ENCODE measurements around the gene IL11RA. TPM values are rescaled to one million over a fixed set of nuclear protein-coding genes. Genes with fewer than 3 reads are reported as not detected.

IL11RA gene
- total and polyA plus RNA-seq, 10 of the 15 experiments (the other 5 are each of a cell fraction or from before 2014, with no cell fraction given), result 0.32 to 5.8 (median 2.2) TPM

DNA sequence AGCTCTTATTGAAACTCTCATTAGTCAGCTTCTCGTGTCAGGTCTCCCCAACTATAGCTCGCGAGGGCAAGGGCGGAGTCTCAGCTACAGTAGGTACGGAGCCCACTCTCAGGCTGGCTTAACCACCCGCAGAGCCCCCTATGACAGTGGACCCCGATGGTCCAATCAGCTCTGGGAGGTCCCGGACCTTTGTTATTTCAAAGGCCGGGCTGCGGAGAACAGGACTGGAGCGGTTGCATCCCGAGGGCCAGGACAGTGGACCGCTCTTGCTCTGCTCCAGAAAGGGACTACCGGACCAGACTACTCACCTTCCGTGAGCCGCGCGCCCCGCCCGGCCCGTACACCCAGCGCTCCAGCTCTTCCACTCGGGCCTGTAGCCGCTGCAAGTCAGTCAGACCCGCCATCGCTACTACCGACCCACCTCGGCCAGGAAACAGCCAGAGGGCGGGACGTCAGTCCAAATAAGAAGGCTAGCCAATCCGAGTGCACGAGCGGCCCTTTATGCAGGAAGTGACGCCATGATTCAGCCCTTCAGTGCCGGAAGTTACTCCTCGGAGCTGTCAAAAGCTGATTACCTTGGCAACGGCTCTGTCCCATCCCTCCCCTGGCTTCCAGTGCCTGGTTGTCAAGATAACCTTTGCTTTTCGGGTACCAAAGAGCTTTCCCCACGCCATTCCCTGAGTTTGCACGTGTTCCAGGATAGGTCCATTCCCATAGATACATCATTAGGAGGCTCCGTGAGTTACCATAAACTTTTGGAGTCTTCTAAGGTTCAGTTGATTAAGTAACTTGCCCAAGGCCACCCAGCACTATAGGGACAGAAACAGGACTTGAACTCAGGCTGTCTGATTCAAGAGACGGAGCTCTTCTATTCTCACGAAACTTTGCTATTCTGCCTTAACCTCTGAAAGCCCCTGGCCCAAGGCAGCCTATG, 31.7 kb upstream of the IL11RA start, which contains the start of gene DCTN3:
Gene DCTN3, minus strand, starts transcription at position 435 of the 934 bp plus-strand sequence. Its CDS starts 31 bp downstream, at position 404.
- H3K4me2 ChIP-seq (ENCODE audit: control insufficient read depth, insufficient read depth), result peak within 1 kb of the TSS; percentile 84
- ATAC-seq (peak; percentile 100), DNase-seq (ENCODE audit: low read depth, low spot score) (peak; percentile 77), FAIRE-seq (peak; percentile 100)
- H3K36me3 ChIP-seq (ENCODE audit: control insufficient read depth in 2 of 2, insufficient read depth in 2 of 2, low read length in 1 of 2), result peaks cover 3 to 4% of the 10 kb centered on the region in 2 experiments; a peak in 2 of 4 replicates
- H3K27ac ChIP-seq (ENCODE audit: control insufficient read depth, insufficient read depth), result peak within 1 kb of the TSS; percentile 14; the same call in 1 of the 2 replicates
- peaks cover 2% of the 10 kb centered on the region; the same call in 1 of the 2 replicates for H3K79me2 ChIP-seq (ENCODE audit: control insufficient read depth, insufficient read depth, low read length)
- POLR2A ChIA-PET, result interaction anchor here (0.9 to 1.5 kb wide), 5 partner anchors 9 to 43 kb away, joined by 3 to 8 read pairs (median 6); partner anchors contain the start of genes RPP25L and SIGMAR1
- BruUV-seq (replicated peaks), result TSS peak; percentile 70
- CTCF ChIA-PET, result interaction anchor here (0.8 to 4.9 kb wide), 8 partner anchors 9 to 242 kb away, joined by 3 to 58 read pairs (median 6); partner anchors contain the start of genes RPP25L and SIGMAR1
- no peaks in the 10 kb centered on the region; the same call in 2 of the 3 replicates for H3K9me3 ChIP-seq (replicated peaks; ENCODE audit: control insufficient read depth, insufficient read depth, low read length)
- in situ Hi-C loops (cut with MboI), result no loop called here
- peaks cover 6% of the 10 kb centered on the region for H3K4me1 ChIP-seq (ENCODE audit: control insufficient read depth, insufficient read depth, low read length)
- peaks cover 6 to 7% of the 10 kb centered on the region in 2 experiments; a peak in 2 of 4 replicates for H3K27me3 ChIP-seq (replicated peaks in 1 of 2; ENCODE audit: control insufficient read depth in 2 of 2, insufficient read depth in 2 of 2, low read length in 1 of 2)
- SMC1A ChIA-PET (ENCODE audit: uncharacterized antibody, unreplicated experiment), result interaction anchor here (0.6 to 2.6 kb wide), 8 partner anchors 8 to 82 kb away, joined by 3 to 12 read pairs (median 4); partner anchors contain the start of gene RPP25L
- WGBS (ENCODE audit: insufficient coverage, insufficient replicate concordance, low lambda C conversion rate, missing lambda C conversion rate), result 4% methylated on average over 43 of the region's 43 CpGs
- peak within 1 kb of the TSS; percentile 98 for H2AFZ ChIP-seq (ENCODE audit: control insufficient read depth, low read depth, low read length)
- peak within 1 kb of the TSS; percentile 84 for H3K9ac ChIP-seq (ENCODE audit: control insufficient read depth, insufficient read depth, low read length)
- RAD21 ChIA-PET (ENCODE audit: unreplicated experiment), result interaction anchor here (0.7 to 1.9 kb wide), 4 partner anchors 14 to 45 kb away, joined by 3 to 9 read pairs (median 6); partner anchors contain the start of gene SIGMAR1
- intact Hi-C loops (cut with micrococcal nuclease; ENCODE audit: unreplicated experiment), result no loop called here
- no peaks in the 10 kb centered on the region for H4K20me1 ChIP-seq (ENCODE audit: control insufficient read depth, insufficient read depth)
- peak within 1 kb of the TSS; percentile 96 for H3K4me3 ChIP-seq
- TF ChIP-seq ATF7 (IDR thresholded peaks at IDR 0.05; ENCODE audit: low read depth) (peak; percentile 78), EED (IDR thresholded peaks at IDR 0.05; ENCODE audit: low read depth) (no peak), FOXM1 (IDR thresholded peaks at IDR 0.05; ENCODE audit: low read depth, low read length) (no peak), CEBPB (IDR thresholded peaks at IDR 0.05; ENCODE audit: borderline replicate concordance in 1 of 2, low read depth in 2 of 2, low read length in 2 of 2) (no peak), FOS (IDR thresholded peaks at IDR 0.05; ENCODE audit: borderline replicate concordance, extremely low read depth, insufficient read length) (no peak), CBX3 (IDR thresholded peaks at IDR 0.05; ENCODE audit: borderline replicate concordance, low read depth) (no peak), FOXK2 (IDR thresholded peaks at IDR 0.05) (no peak), SPI1 (IDR thresholded peaks at IDR 0.05; ENCODE audit: borderline replicate concordance, insufficient read depth, low read depth, low read length) (no peak), TCF12 (IDR thresholded peaks at IDR 0.05; ENCODE audit: low read depth, low read length) (no peak), EP300 (IDR thresholded peaks at IDR 0.05; ENCODE audit: borderline replicate concordance in 1 of 2, control insufficient read depth in 1 of 2, low read depth in 2 of 2, low read length in 2 of 2) (no peak), POLR2A (IDR thresholded peaks at IDR 0.05; ENCODE audit: low read depth, low read length) (peak; percentile 93), ZNF274 (IDR thresholded peaks at IDR 0.05; ENCODE audit: insufficient read depth, insufficient read length) (no peak), MYC (IDR thresholded peaks at IDR 0.05; ENCODE audit: insufficient read depth, insufficient read length, insufficient replicate concordance, low read length, severe bottlenecking) (no peak), SUPT20H (IDR thresholded peaks at IDR 0.05; ENCODE audit: borderline replicate concordance, control insufficient read depth, low read depth, low read length) (no peak), GATAD2B (conservative IDR thresholded peaks at IDR 0.05; ENCODE audit: low read depth) (peak; percentile 39; the same call in 1 of the 2 replicates)
- TF ChIP-seq, protein P1, sequence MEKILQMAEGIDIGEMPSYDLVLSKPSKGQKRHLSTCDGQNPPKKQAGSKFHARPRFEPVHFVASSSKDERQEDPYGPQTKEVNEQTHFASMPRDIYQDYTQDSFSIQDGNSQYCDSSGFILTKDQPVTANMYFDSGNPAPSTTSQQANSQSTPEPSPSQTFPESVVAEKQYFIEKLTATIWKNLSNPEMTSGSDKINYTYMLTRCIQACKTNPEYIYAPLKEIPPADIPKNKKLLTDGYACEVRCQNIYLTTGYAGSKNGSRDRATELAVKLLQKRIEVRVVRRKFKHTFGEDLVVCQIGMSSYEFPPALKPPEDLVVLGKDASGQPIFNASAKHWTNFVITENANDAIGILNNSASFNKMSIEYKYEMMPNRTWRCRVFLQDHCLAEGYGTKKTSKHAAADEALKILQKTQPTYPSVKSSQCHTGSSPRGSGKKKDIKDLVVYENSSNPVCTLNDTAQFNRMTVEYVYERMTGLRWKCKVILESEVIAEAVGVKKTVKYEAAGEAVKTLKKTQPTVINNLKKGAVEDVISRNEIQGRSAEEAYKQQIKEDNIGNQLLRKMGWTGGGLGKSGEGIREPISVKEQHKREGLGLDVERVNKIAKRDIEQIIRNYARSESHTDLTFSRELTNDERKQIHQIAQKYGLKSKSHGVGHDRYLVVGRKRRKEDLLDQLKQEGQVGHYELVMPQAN (conservative IDR thresholded peaks at IDR 0.05), result peak; percentile 50; the same call in 1 of the 2 replicates
